ENCODE data around the gene TEKT5.

GRCh38 chr16:10597187-10597601, 97.5 kb downstream of the TEKT5 start:
- TF ChIP-seq EZH2 (IDR thresholded peaks at IDR 0.05; ENCODE audit: insufficient read depth, poor library complexity, severe bottlenecking) (no peak), EZH2phosphoT487 (IDR thresholded peaks at IDR 0.05; ENCODE audit: insufficient read depth, low read depth) (no peak)
